ENCODE measurements around the gene ABCF2.

Gene ABCF2

GRCh38 chr7:151256410-151257045 lies 29.5 kb upstream of the ABCF2 start:
- no peak overlapping the region for H3K18ac ChIP-seq (ENCODE audit: low read depth in 1 of 2, low read length in 2 of 2)
- no peak overlapping the region for H2BK12ac ChIP-seq (ENCODE audit: low read length in 2 of 2)
- no peak overlapping the region for H3K4ac ChIP-seq (ENCODE audit: low read depth in 1 of 2, low read length in 2 of 2)
- H2BK5ac ChIP-seq (ENCODE audit: low read depth, low read length, poor library complexity, severe bottlenecking), result no peak overlapping the region
- no peak overlapping the region for H3K23ac ChIP-seq (ENCODE audit: low read length in 2 of 2)
- no peak overlapping the region for H3K27ac ChIP-seq (ENCODE audit: low read length, poor library complexity, severe bottlenecking)
- no peaks in the 10 kb centered on the region for H3K36me3 ChIP-seq (ENCODE audit: control insufficient read depth in 1 of 2, insufficient read depth in 2 of 2, low read depth in 1 of 2, low read length in 2 of 2)
- no peak overlapping the region for H2BK15ac ChIP-seq (ENCODE audit: low read depth, poor library complexity, severe bottlenecking)
- H2AFZ ChIP-seq (ENCODE audit: low read depth, low read length), result no peak overlapping the region
- no peaks in the 10 kb centered on the region for H3K9me3 ChIP-seq (ENCODE audit: control insufficient read depth, low read length)
- no peak overlapping the region for H4K91ac ChIP-seq (ENCODE audit: low read length)
- no peak overlapping the region for H2BK120ac ChIP-seq (ENCODE audit: low read depth, low read length)
- 71% methylated on average over 16 of the region's 16 CpGs for WGBS
- no peak for DNase-seq
- no peak overlapping the region for H3K4me2 ChIP-seq (ENCODE audit: low read length, poor library complexity, severe bottlenecking)
- H3K4me3 ChIP-seq (ENCODE audit: insufficient read depth in 1 of 2, low read depth in 1 of 2, low read length in 2 of 2), result no peak overlapping the region
- H2AK5ac ChIP-seq (ENCODE audit: low read length, severe bottlenecking), result no peak overlapping the region
- peaks cover 63 to 67% of the 10 kb centered on the region in 2 experiments for H3K27me3 ChIP-seq (ENCODE audit: control insufficient read depth in 1 of 2, insufficient read depth in 1 of 2, low read length in 2 of 2)
- H4K8ac ChIP-seq (ENCODE audit: low read length), result no peak overlapping the region
- H3K14ac ChIP-seq (ENCODE audit: low read length in 2 of 2), result no peak overlapping the region
- H3K4me1 ChIP-seq (ENCODE audit: control insufficient read depth, insufficient read depth, low read depth, low read length), result peaks cover 10% of the 10 kb centered on the region
- no peak overlapping the region for H3K9ac ChIP-seq (ENCODE audit: low read length)
- peaks cover 2% of the 10 kb centered on the region for H3K79me1 ChIP-seq (replicated peaks; ENCODE audit: low read length, poor library complexity, severe bottlenecking)

- Histone ChIP-seq H3K23ac (ENCODE audit: low read length in 2 of 2) (no peak overlapping the region), H3K4me3 (ENCODE audit: insufficient read depth in 1 of 2, low read depth in 1 of 2, low read length in 2 of 2) (no peak overlapping the region), H3K79me1 (replicated peaks; ENCODE audit: low read length, poor library complexity, severe bottlenecking) (peaks cover 3% of the 10 kb centered on the region), H3K4me2 (ENCODE audit: low read length, poor library complexity, severe bottlenecking) (no peak overlapping the region), H3K9me3 (ENCODE audit: control insufficient read depth, low read length) (no peaks in the 10 kb centered on the region), H2BK120ac (ENCODE audit: low read depth, low read length) (no peak overlapping the region), H3K27me3 (ENCODE audit: control insufficient read depth in 1 of 2, insufficient read depth in 1 of 2, low read length in 2 of 2) (peaks cover 51 to 55% of the 10 kb centered on the region in 2 experiments), H4K8ac (ENCODE audit: low read length) (no peak overlapping the region), H2BK12ac (ENCODE audit: low read length in 2 of 2) (no peak overlapping the region), H3K4ac (ENCODE audit: low read depth in 1 of 2, low read length in 2 of 2) (no peak overlapping the region), H2AFZ (ENCODE audit: low read depth, low read length) (no peak overlapping the region), H3K27ac (ENCODE audit: low read length, poor library complexity, severe bottlenecking) (no peak overlapping the region), H4K91ac (ENCODE audit: low read length) (no peak overlapping the region), H3K9ac (ENCODE audit: low read length) (no peak overlapping the region), H3K14ac (ENCODE audit: low read length in 2 of 2) (no peak overlapping the region), H3K18ac (ENCODE audit: low read depth in 1 of 2, low read length in 2 of 2) (no peak overlapping the region), H3K36me3 (ENCODE audit: control insufficient read depth in 1 of 2, insufficient read depth in 2 of 2, low read depth in 1 of 2, low read length in 2 of 2) (no peaks in the 10 kb centered on the region), H2BK5ac (ENCODE audit: low read depth, low read length, poor library complexity, severe bottlenecking) (no peak overlapping the region), H3K4me1 (ENCODE audit: control insufficient read depth, insufficient read depth, low read depth, low read length) (peaks cover 20% of the 10 kb centered on the region), H2AK5ac (ENCODE audit: low read length, severe bottlenecking) (no peak overlapping the region), H2BK15ac (ENCODE audit: low read depth, poor library complexity, severe bottlenecking) (no peak overlapping the region)
- WGBS, result 74% methylated on average over 7 of the region's 7 CpGs
- DNase-seq, result no peak
These were observed 28.4 kb upstream of the ABCF2 start for GRCh38 chr7:151255390-151255789.

DNA sequence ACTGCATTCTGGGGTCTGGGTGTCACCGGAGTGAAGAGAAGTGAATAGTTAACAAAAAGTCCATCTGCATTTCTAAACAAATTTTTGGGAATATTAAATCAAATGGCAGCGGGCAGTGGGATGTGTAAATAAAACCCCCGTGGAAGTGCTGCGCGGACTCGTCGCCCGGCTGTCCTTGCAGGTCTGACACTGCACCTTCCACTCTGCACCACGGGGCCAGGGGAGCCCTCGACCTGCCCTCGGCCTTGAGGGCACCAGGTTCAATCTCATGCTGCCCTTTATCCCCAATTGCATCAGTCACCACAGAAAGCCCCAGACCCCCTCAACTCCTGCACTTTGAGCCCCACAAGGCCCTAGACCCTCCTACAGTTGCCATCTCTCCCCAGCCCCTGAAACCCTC lies 27.8 kb upstream of the ABCF2 start:
- no peak for DNase-seq
- Histone ChIP-seq H2BK15ac (ENCODE audit: low read depth, poor library complexity, severe bottlenecking) (peak overlapping the region; percentile 49), H3K36me3 (ENCODE audit: control insufficient read depth in 1 of 2, insufficient read depth in 2 of 2, low read depth in 1 of 2, low read length in 2 of 2) (no peaks in the 10 kb centered on the region), H2AK5ac (ENCODE audit: low read length, severe bottlenecking) (no peak overlapping the region), H3K18ac (ENCODE audit: low read depth in 1 of 2, low read length in 2 of 2) (no peak overlapping the region), H3K4me1 (ENCODE audit: control insufficient read depth, insufficient read depth, low read depth, low read length) (peaks cover 25% of the 10 kb centered on the region), H3K27me3 (ENCODE audit: control insufficient read depth in 1 of 2, insufficient read depth in 1 of 2, low read length in 2 of 2) (peaks cover 47 to 50% of the 10 kb centered on the region in 2 experiments), H3K14ac (ENCODE audit: low read length in 2 of 2) (peak overlapping the region in 1 of 2 experiments; percentile 24), H3K27ac (ENCODE audit: low read length, poor library complexity, severe bottlenecking) (no peak overlapping the region), H3K4me2 (ENCODE audit: low read length, poor library complexity, severe bottlenecking) (no peak overlapping the region), H3K9ac (ENCODE audit: low read length) (no peak overlapping the region), H2BK5ac (ENCODE audit: low read depth, low read length, poor library complexity, severe bottlenecking) (no peak overlapping the region), H3K9me3 (ENCODE audit: control insufficient read depth, low read length) (no peaks in the 10 kb centered on the region), H4K8ac (ENCODE audit: low read length) (no peak overlapping the region), H3K4me3 (ENCODE audit: insufficient read depth in 1 of 2, low read depth in 1 of 2, low read length in 2 of 2) (no peak overlapping the region), H3K4ac (ENCODE audit: low read depth in 1 of 2, low read length in 2 of 2) (no peak overlapping the region), H2BK120ac (ENCODE audit: low read depth, low read length) (no peak overlapping the region), H2BK12ac (ENCODE audit: low read length in 2 of 2) (no peak overlapping the region), H3K23ac (ENCODE audit: low read length in 2 of 2) (no peak overlapping the region), H4K91ac (ENCODE audit: low read length) (no peak overlapping the region), H3K79me1 (replicated peaks; ENCODE audit: low read length, poor library complexity, severe bottlenecking) (peaks cover 4% of the 10 kb centered on the region), H2AFZ (ENCODE audit: low read depth, low read length) (no peak overlapping the region)
- WGBS, result 89% methylated on average over 10 of the region's 11 CpGs

- Histone ChIP-seq H3K27me3 (ENCODE audit: control insufficient read depth in 1 of 2, insufficient read depth in 1 of 2, low read length in 2 of 2) (peaks cover 43 to 48% of the 10 kb centered on the region in 2 experiments), H3K4me3 (ENCODE audit: insufficient read depth in 1 of 2, low read depth in 1 of 2, low read length in 2 of 2) (no peak overlapping the region), H2BK120ac (ENCODE audit: low read depth, low read length) (no peak overlapping the region), H3K36me3 (ENCODE audit: control insufficient read depth in 1 of 2, insufficient read depth in 2 of 2, low read depth in 1 of 2, low read length in 2 of 2) (no peaks in the 10 kb centered on the region), H2AK5ac (ENCODE audit: low read length, severe bottlenecking) (no peak overlapping the region), H3K4me1 (ENCODE audit: control insufficient read depth, insufficient read depth, low read depth, low read length) (peaks cover 30% of the 10 kb centered on the region), H2BK5ac (ENCODE audit: low read depth, low read length, poor library complexity, severe bottlenecking) (no peak overlapping the region), H3K4ac (ENCODE audit: low read depth in 1 of 2, low read length in 2 of 2) (no peak overlapping the region), H3K79me1 (replicated peaks; ENCODE audit: low read length, poor library complexity, severe bottlenecking) (peaks cover 4% of the 10 kb centered on the region), H3K14ac (ENCODE audit: low read length in 2 of 2) (no peak overlapping the region), H3K23ac (ENCODE audit: low read length in 2 of 2) (no peak overlapping the region), H2AFZ (ENCODE audit: low read depth, low read length) (no peak overlapping the region), H3K4me2 (ENCODE audit: low read length, poor library complexity, severe bottlenecking) (no peak overlapping the region), H4K91ac (ENCODE audit: low read length) (no peak overlapping the region), H3K18ac (ENCODE audit: low read depth in 1 of 2, low read length in 2 of 2) (no peak overlapping the region), H2BK12ac (ENCODE audit: low read length in 2 of 2) (peak overlapping the region in 1 of 2 experiments; percentile 64), H4K8ac (ENCODE audit: low read length) (no peak overlapping the region), H2BK15ac (ENCODE audit: low read depth, poor library complexity, severe bottlenecking) (no peak overlapping the region), H3K9me3 (ENCODE audit: control insufficient read depth, low read length) (no peaks in the 10 kb centered on the region), H3K9ac (ENCODE audit: low read length) (no peak overlapping the region), H3K27ac (ENCODE audit: low read length, poor library complexity, severe bottlenecking) (no peak overlapping the region)
- 87% methylated on average over 7 of the region's 7 CpGs for WGBS
- DNase-seq, result no peak
These were observed 27.3 kb upstream of the ABCF2 start for GRCh38 chr7:151254316-151254715.
